GM19239 (cell line): ENCODE measurements around the gene ATP8A2.

Experiments
- DNase-seq: peaks from one replicate; pipeline ENCODE4 v3.0.0; 2011; ENCODE audit warnings: low spot score; ENCODE audit not compliant: insufficient read length
- FAIRE-seq: peaks from 2 replicates; lab custom pipeline; 2011; peaks lifted over from hg19 to GRCh38; lab: Jason Lieb, UNC

The ATP8A2 gene

GRCh38 chr13:25864936-25865335, 493.2 kb downstream of the ATP8A2 start:
- FAIRE-seq = no peak
- no peak for DNase-seq

- DNase-seq = no peak
- no peak for FAIRE-seq
Measured at GRCh38 chr13:25865391-25865790, 493.6 kb downstream of the ATP8A2 start.

DNA sequence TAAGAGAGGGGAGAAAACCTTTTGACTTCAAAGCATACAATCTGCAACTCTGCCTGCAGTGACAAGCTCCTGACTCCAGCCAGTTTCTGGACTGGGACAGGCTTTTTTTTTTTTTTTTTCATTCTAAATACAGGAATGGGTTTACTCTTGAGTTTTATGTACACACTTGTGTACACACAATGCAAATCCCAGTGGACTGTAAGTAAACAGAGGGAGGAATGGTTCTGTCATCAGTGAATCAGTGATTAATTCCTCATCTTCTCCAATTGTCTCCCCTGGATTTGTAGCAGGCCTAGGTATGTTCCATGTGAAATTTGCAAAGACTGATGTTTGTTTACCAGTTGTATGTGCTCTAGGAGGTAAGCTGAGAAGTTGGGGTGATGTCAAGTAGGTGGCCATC, 495.3 kb downstream of the ATP8A2 start:
- DNase-seq = no peak
- no peak for FAIRE-seq

- DNase-seq (no peak), FAIRE-seq (no peak)
Measured at GRCh38 chr13:25868490-25868889, 496.7 kb downstream of the ATP8A2 start.

- FAIRE-seq = no peak
Measured at GRCh38 chr13:25869941-25870340, 498.2 kb downstream of the ATP8A2 start.

DNA sequence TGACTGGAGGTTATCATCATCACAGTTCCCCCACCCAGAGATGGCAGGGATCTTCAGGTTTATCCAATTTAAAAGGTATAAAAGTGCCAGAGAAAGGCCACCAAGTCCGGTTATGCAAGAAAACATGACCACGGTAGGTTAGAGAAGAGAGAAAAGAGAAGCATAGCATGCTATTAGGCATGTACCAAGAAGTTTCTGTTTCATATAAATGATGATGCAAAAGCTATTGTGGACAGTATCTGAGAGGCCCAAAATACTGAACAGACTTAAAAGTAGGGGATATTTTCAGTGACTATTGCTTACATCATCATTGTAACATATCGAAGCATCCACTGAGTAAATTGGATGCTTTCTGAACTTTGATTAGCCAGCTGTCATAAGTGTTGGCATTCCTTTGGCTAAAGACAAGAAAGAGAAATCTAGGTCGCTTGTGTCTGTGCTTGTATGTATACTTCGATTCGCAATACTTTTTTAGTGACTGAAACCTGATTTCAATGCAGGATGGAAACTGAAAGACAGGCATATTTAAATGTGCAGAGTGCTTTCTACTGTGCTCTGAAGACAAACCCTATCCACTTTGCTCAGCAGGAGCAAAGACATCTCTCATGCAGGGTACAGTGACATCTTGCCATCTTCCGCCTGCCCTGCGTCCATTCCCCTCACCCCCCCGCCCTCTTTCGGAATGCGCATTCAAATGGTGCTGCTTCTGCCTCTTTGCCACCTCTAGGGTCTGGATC, 499.8 kb downstream of the ATP8A2 start:
- no peak for FAIRE-seq
- no peak for DNase-seq

More at GRCh38 chr13:25869941-25870340, 498.2 kb downstream of the ATP8A2 start:
- DNase-seq = no peak

DNA sequence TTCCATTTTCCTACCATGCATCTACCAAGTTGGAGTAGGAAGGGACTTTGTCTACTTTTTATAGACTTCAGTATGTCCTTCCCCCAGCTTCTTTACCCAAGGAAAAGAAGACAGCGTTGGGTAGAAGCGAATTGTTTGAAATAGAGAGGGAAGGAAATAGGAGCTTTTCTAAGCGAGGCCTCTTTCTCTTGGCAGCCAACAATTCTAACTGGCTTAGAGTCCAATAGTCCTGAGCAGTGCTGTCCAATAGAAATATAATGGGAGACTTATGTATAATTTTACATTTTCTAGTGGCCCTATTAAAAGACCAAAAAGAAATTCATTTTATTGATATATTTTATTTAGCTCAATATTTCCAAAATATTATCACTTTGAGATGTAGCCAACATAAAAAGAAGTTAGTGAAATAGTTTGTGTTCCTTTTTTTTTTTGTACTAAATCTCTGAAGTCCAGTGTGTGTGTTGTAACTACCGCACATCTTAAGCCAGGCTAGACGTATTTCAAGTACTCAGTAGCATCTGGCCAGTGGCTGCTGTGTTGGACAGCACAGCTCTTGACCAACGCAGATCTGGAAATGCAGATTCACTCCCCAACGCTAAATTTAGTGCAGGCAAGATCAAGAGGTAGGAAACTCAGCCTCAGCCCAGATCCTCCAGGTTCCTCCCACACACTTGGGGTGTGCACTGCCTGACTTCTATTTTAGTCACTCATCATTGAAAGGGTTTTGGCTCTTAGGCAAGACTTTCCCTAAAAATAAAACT, 500.9 kb downstream of the ATP8A2 start:
- DNase-seq = no peak
- no peak for FAIRE-seq

GRCh38 chr13:25873242-25873612, 501.5 kb downstream of the ATP8A2 start:
- FAIRE-seq (no peak), DNase-seq (no peak)

GRCh38 chr13:25874064-25874737, 502.4 kb downstream of the ATP8A2 start:
- DNase-seq (no peak), FAIRE-seq (no peak)

DNA sequence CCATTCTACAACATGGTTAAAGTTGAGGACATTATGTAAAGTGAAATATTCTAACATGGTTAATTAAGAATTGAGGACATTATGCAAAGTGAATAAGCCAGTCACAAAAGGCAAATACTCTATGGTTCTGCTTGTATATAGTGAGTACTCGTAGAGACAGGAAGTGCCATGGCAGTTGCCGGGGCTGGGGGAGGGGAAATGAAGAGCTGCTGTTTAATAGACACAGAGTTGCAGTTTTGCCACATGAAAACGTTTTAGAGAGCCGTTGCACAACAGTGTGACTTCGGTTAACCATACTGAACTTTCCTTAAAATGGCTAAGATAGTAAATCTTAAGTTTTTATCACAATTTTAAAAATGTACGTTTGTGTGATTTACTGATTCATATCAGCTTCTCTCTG, 503.1 kb downstream of the ATP8A2 start:
- FAIRE-seq = no peak
- no peak for DNase-seq

DNA sequence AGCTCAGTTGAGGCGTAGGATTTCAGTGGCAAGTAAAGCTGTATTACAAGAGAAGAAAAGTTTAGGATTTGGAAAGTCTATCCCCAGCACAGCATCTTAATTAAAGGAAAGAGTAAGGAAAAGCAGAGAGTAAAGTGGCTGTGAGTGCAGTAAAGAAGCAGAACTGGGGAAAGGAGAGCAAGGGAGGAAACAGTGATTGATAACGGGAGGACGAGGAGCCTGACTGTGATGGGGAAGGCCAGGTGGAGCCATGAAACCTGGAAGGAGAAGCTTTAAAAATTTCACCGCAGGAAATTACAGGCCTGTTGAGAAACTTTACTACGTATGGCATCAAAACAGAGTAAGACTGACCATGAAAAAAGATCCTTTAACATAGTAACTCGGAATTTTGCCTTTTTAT, 504.5 kb downstream of the ATP8A2 start:
- FAIRE-seq = no peak

DNA sequence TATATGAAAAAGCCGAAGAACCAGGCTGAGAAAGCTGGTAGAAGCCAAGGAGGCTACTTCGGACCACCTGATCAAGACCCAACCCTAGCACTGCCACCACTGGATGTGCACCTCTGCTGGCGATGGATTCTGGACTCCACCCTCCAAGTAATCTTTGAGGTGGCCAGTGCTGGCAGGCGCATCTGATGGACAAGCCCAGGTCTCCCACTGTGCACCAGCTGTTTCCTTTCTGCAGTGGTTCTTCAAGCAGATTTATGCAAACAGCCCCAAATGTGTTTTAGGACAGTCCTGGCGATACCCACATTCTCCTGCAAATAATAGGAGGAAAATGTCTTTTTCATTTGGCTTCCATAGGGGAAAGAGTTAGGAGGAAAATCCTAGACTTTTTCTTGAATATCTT, 507.7 kb downstream of the ATP8A2 start:
- FAIRE-seq (no peak), DNase-seq (no peak)

More for the DNA sequence above, 504.5 kb downstream of the ATP8A2 start:
- DNase-seq = no peak

DNA sequence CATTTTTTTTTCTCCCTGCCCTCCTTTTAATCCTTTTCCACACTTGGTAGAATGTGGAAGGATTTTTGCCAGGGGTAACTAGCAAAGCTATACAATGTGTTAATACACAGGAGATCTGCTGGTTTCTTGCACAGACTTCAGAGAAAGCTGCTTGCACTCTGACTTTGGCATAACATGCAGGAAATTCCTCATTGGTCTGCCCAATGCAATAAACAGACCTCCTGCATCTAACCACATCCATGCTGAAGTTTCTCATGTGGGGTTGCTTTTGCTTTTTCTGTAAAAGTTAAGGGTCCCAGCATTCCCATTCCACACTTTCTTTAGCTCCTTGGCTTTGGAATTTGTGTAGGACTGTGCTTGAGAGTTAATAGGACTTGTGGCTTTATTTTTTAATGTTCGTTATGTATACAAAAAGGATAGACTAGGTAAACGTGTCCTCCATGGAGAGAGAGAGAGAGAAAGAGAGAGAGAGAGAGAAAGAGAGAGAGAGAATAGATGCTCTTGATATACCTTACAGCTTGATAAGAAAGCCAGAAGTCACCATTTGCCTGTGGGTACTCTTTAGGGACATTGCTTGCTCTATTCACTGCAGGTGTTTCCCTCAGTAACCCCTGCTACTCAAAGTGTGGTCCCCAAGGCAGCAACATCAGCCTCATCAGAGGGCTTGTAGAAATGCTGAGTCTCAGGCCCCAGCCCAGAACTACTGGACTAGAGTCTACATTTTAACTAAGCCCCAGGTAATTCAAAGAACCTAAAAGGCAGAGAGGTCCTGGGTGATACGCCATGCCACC, 509.6 kb downstream of the ATP8A2 start:
- FAIRE-seq (no peak), DNase-seq (no peak)

DNA sequence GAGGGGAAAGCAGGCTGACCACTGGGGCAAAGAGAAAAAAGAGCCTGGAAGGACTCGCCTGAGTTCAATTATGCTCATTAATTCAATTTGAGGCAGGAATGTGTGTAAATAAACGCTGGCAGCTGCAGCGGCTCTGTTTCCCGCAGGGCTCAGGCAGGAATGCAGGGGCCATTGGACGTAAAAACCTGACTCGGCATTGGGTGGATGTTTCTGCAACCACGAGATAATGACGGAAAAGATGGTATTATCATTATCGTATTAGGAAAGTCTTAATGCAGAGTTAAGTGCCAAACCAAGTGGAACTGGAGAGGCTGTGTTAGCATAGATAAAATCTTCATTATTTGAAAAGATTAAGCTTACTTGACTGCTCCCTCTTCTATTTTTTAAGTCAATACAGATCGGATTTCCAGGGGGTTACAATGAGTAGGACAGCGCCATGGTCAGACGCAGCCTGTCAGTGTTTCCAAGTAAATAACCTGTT, 510.2 kb downstream of the ATP8A2 start:
- FAIRE-seq = no peak

GRCh38 chr13:25882466-25883357, 510.9 kb downstream of the ATP8A2 start:
- FAIRE-seq (no peak), DNase-seq (no peak)

More for the DNA sequence above, 510.2 kb downstream of the ATP8A2 start:
- no peak for DNase-seq

- DNase-seq (no peak), FAIRE-seq (no peak)
Measured at GRCh38 chr13:25885418-25885817, 513.6 kb downstream of the ATP8A2 start.

DNA sequence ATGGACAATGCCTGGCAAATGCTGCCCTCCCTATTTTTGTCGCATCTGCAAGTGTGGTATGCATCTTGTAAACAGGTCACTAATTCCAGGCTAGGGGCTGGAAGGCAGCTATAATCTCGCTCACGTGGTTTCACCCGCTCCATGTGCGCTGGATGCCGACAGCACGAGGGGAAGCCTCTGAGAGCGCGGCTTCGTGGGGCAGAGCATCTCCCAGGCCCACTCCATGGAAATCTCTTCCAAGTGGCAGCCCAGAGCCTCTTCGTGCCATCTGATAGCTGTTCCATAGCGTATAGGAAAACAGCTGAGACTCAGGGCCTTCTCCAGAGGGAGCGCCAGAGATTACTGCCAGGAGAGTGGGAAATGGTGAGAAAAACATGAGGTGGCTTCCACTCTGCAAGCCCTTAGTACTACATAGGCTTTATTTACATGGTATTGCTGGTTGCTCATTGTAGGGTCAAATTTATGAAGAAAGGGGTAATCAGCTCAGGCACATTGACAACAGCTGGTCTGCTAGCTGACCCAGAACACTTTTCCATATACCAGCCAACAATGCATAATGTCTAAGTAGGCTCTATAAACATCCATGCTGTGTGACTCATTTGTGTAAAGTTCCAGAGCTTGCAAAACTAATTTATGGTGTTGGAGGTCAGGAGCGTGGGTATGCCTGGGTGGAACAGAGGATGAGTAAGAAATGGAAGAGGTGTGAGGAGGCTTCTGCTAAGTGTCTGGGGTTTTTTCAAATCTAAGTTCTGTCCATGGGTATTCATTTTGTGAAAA, 514.9 kb downstream of the ATP8A2 start:
- FAIRE-seq = no peak
- no peak for DNase-seq

DNA sequence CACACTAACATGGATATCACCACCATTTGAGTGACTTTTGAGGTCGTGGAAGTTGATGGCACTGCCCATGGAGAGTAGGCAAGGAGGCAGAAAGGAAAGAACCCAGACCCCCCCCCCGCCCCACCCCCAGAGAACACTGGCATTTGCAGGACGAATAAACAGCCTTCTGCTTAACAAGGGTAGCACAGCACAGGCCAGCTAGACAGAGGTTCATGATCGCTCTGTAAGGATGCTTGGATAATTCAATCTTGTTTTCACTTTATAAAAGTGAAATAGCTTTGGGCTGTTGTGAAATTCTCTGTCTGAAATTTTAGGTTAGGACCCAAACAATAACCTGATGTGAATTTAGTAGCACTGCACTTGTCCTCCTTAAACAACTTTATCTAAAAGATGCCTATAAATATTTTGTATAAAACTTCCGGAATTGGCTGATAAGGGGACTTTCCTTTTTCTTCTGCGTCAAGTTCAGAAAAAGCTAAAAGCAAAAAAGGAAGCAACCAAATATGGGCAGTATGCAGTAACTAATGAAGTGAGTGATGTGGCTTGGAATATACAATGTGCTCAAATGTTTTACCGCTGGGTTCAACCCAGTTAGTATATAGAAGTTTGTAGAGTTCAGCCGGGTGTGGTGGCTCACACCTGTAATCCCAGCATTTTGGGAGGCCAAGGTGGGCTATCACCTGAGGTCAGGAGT, 516.3 kb downstream of the ATP8A2 start:
- DNase-seq = no peak
- FAIRE-seq = no peak
